HUES48 (cell line): Measurements from ENCODE around the gene SH3PXD2B.

Experiments used
- H3K27ac ChIP-seq: one replicate; pipeline ENCODE4 v1.7.0; 2013; ENCODE audit warnings: low read depth, low read length, inconsistent platforms
- H3K27me3 ChIP-seq: 2 replicates; pipeline ENCODE4 v1.6.1; 2013; ENCODE audit warnings: mild to moderate bottlenecking, low read length; ENCODE audit not compliant: control insufficient read depth, insufficient read depth
- H3K36me3 ChIP-seq: 2 replicates; pipeline ENCODE4 v1.6.1; 2013; ENCODE audit warnings: low read length; ENCODE audit not compliant: control insufficient read depth, insufficient read depth
- H3K4me1 ChIP-seq: 2 replicates; pipeline ENCODE4 v1.6.1; 2013; ENCODE audit warnings: mild to moderate bottlenecking, low read length; ENCODE audit not compliant: control insufficient read depth, insufficient read depth
- H3K4me3 ChIP-seq: 2 replicates; pipeline ENCODE4 v1.5.1; 2013; ENCODE audit warnings: mild to moderate bottlenecking, low read depth, low read length
- H3K9ac ChIP-seq: 2 replicates; pipeline ENCODE4 v1.6.1; 2013; ENCODE audit warnings: mild to moderate bottlenecking, low read depth, low read length, moderate library complexity
- H3K9me3 ChIP-seq: 2 replicates; pipeline ENCODE4 v1.6.1; 2013; ENCODE audit warnings: low read length; ENCODE audit not compliant: control insufficient read depth, insufficient read depth

The SH3PXD2B gene

DNA sequence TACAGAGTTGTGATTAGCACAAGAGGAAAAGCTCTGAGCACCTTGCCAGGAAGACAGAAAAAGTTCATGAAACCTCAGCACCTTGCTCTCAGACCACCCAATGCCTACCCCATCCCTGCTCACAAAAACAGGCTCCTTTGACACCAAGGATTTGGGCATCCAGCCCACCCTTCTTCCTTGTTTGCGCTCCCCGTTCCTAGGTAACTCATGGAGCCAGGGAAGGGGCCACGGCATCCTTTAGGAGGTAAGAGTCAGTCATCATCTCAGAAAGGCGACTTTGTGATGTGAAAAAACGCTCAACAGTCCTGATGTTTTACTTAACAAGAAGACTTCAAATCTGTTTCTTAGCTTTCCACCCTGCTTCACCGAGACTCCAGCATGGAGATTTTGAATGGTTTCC is 29.5 kb downstream of the SH3PXD2B start:
- no peak overlapping the region for H3K9ac ChIP-seq
- no peaks in the 10 kb centered on the region for H3K27me3 ChIP-seq
- H3K9me3 ChIP-seq, result no peaks in the 10 kb centered on the region
- H3K4me1 ChIP-seq, result no peaks in the 10 kb centered on the region
- no peak overlapping the region for H3K4me3 ChIP-seq
- no peak overlapping the region for H3K27ac ChIP-seq
- H3K36me3 ChIP-seq, result peaks cover 27% of the 10 kb centered on the region

- no peaks in the 10 kb centered on the region for H3K9me3 ChIP-seq
- H3K36me3 ChIP-seq, result peaks cover 34% of the 10 kb centered on the region
- H3K4me3 ChIP-seq, result no peak overlapping the region
- no peaks in the 10 kb centered on the region for H3K4me1 ChIP-seq
- H3K27me3 ChIP-seq, result no peaks in the 10 kb centered on the region
- H3K27ac ChIP-seq, result no peak overlapping the region
- no peak overlapping the region for H3K9ac ChIP-seq
Measured at GRCh38 chr5:172424111-172424490, 30.2 kb downstream of the SH3PXD2B start.

DNA sequence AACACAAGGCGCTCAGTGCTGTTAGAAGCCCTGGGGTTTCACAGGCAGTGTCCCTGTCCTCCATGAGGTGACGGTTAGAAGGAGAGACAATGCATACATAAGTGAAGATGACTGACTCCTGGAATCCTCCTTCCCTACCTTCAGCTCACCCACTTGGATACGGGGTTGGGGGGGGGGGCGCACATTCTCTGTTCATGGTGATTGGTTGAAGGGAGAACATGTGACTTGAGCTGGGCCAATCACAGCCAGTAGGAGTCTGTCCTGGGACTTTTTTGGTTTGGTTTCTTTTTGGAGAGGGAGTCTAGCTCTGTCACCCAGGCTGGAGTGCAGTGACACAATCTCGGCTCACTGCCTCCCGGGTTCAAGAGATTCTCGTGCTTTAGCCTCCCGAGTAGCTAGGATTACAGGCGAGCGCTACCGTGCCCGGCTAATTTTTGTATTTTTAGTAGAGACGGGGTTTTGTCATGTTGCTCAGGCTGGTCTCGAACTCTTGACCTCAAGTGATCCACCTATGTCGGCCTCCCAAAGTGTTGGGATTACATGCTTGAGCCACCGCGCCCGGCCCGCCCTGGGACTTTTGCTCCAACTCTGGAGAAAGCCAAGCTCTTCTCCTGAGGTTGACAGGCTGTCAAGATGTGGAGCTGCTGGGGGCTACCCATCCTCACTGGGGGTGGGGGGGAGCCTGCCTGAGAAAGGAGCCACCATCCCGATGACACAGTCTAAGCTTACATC is 30.8 kb downstream of the SH3PXD2B start:
- H3K36me3 ChIP-seq, result peaks cover 38% of the 10 kb centered on the region
- H3K9me3 ChIP-seq, result no peaks in the 10 kb centered on the region
- H3K4me1 ChIP-seq, result no peaks in the 10 kb centered on the region
- H3K9ac ChIP-seq, result no peak overlapping the region
- no peaks in the 10 kb centered on the region for H3K27me3 ChIP-seq
- H3K4me3 ChIP-seq, result no peak overlapping the region
- H3K27ac ChIP-seq, result no peak overlapping the region

DNA sequence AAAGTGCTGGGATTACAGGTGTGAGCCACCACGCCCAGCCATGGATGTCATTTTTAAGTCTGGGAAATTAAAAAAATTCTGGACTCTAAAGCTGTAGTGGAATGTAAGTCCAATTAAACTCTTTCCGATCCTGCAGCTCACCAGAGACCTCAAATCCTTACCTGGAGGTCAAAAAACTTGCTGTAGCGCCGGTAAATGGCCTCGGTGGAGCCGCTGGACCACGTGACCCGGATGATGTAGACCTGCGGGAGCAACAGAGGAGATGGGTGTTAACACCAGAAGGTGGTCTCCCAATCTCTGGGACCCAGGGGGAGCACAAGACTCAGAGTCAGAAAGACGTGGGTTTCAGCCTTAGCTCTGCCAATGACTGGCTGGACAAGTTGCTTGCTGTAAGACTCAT is 32.1 kb downstream of the SH3PXD2B start:
- Histone ChIP-seq H3K27ac (no peak overlapping the region), H3K27me3 (no peaks in the 10 kb centered on the region), H3K9me3 (no peaks in the 10 kb centered on the region), H3K4me1 (no peaks in the 10 kb centered on the region), H3K36me3 (peaks cover 45% of the 10 kb centered on the region), H3K9ac (no peak overlapping the region), H3K4me3 (no peak overlapping the region)

DNA sequence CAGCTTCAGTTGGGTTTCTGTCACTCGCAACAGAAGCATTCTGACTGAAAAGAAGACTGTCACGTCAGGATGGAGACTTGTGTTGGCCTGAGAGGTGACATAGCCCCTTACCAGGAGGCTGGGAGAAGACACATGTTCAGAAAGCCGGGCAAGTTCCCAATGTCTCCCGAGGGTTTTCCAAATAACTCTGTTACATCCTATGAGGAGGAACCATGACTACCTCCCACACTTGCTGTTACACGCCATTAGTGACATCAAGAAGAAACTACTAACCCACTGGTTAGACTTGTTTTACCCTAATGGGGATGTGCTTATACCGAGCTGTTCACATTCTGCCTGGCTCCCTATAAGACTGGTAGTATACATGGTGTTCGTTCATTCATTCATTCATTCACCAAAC is 33.3 kb downstream of the SH3PXD2B start:
- no peak overlapping the region for H3K27ac ChIP-seq

GRCh38 chr5:172420235-172420939 is 33.9 kb downstream of the SH3PXD2B start:
- Histone ChIP-seq H3K9me3 (no peaks in the 10 kb centered on the region), H3K27ac (no peak overlapping the region), H3K4me1 (no peaks in the 10 kb centered on the region), H3K36me3 (peaks cover 45% of the 10 kb centered on the region), H3K27me3 (no peaks in the 10 kb centered on the region), H3K9ac (no peak overlapping the region), H3K4me3 (no peak overlapping the region)

More for the DNA sequence above, 33.3 kb downstream of the SH3PXD2B start:
- Histone ChIP-seq H3K4me1 (no peaks in the 10 kb centered on the region), H3K4me3 (no peak overlapping the region), H3K36me3 (peaks cover 45% of the 10 kb centered on the region), H3K9me3 (no peaks in the 10 kb centered on the region), H3K9ac (no peak overlapping the region), H3K27me3 (no peaks in the 10 kb centered on the region)

GRCh38 chr5:172418862-172419814 is 35.2 kb downstream of the SH3PXD2B start:
- Histone ChIP-seq H3K9ac (no peak overlapping the region), H3K27ac (no peak overlapping the region), H3K4me1 (no peaks in the 10 kb centered on the region), H3K27me3 (no peaks in the 10 kb centered on the region), H3K9me3 (no peaks in the 10 kb centered on the region), H3K36me3 (peaks cover 51% of the 10 kb centered on the region), H3K4me3 (no peak overlapping the region)

DNA sequence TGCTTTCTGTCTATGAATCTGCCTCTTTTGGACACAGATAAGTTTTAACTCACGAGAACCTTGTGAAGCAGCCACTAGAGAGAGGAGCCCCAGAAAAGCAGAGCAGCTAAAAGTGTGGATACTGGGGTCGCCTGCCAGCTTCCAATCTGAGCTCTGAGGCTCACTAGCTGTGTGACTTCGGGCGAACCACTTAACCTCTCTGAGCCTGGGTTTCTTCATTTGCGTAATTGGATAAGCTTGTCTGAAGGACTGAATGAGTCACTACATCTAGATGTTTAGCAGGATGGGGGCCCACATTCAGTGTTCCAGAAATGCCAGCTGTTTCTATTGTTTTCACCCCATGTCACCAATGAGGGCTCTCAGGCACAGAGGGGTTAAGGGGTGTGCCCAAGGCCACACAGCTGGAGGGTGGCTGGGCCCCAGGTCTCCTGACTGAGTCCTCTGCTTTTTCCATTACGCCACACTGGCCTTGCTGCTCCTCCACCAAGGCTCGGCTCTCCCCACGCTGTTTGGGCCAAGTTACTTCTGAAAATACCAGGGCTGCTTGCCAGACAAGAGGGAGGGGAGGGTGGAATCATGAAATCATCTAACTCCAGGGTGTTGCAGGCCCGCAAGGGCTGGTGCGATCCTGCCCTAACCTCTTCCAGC is 36.2 kb downstream of the SH3PXD2B start:
- Histone ChIP-seq H3K27me3 (no peaks in the 10 kb centered on the region), H3K36me3 (peaks cover 51% of the 10 kb centered on the region), H3K9ac (no peak overlapping the region), H3K4me1 (no peaks in the 10 kb centered on the region), H3K9me3 (no peaks in the 10 kb centered on the region), H3K4me3 (no peak overlapping the region), H3K27ac (no peak overlapping the region)

- Histone ChIP-seq H3K36me3 (peaks cover 46% of the 10 kb centered on the region), H3K27me3 (no peaks in the 10 kb centered on the region), H3K4me3 (no peak overlapping the region), H3K4me1 (no peaks in the 10 kb centered on the region), H3K9ac (no peak overlapping the region), H3K27ac (no peak overlapping the region), H3K9me3 (no peaks in the 10 kb centered on the region)
Measured at GRCh38 chr5:172417130-172417841, 37.0 kb downstream of the SH3PXD2B start.
